ENCODE measurements around the gene OBSL1.
A peak's percentile ranks its signal among the peaks of the same experiment; 100 is the strongest.

Gene OBSL1

GRCh38 chr2:219553168-219553417 is 18.2 kb downstream of the OBSL1 start:
- in situ Hi-C loops (cut with MboI; ENCODE audit: low pct_unique_long_range_greater_than_20kb, low sequenced_read_pairs, unreplicated experiment): no loop called here

GRCh38 chr2:219552382-219553167 is 18.8 kb downstream of the OBSL1 start:
- in situ Hi-C loops (cut with MboI; ENCODE audit: low pct_unique_long_range_greater_than_20kb, low sequenced_read_pairs, unreplicated experiment): no loop called here

More at GRCh38 chr2:219553168-219553417, 18.2 kb downstream of the OBSL1 start:
- DNase-seq (ENCODE audit: low spot score): no peak
- TF ChIP-seq CTCF (IDR thresholded peaks at IDR 0.05; ENCODE audit: extremely low read depth, insufficient read depth, missing control alignments): no peak

GRCh38 chr2:219551441-219552381 is 19.6 kb downstream of the OBSL1 start:
- no peak for TF ChIP-seq CTCF (IDR thresholded peaks at IDR 0.05; ENCODE audit: extremely low read depth, insufficient read depth, missing control alignments)
- in situ Hi-C loops (cut with MboI; ENCODE audit: low pct_unique_long_range_greater_than_20kb, low sequenced_read_pairs, unreplicated experiment): no loop called here
- no peak for DNase-seq (ENCODE audit: low spot score)

More at GRCh38 chr2:219552382-219553167, 18.8 kb downstream of the OBSL1 start:
- peak; percentile 97 for DNase-seq (ENCODE audit: low spot score)
- no peak for TF ChIP-seq CTCF (IDR thresholded peaks at IDR 0.05; ENCODE audit: extremely low read depth, insufficient read depth, missing control alignments)

- in situ Hi-C loops (cut with MboI; ENCODE audit: low pct_unique_long_range_greater_than_20kb, low sequenced_read_pairs, unreplicated experiment): no loop called here
- TF ChIP-seq CTCF (IDR thresholded peaks at IDR 0.05; ENCODE audit: extremely low read depth, insufficient read depth, missing control alignments): no peak
- DNase-seq (ENCODE audit: low spot score): no peak
These were observed 21.7 kb downstream of the OBSL1 start for GRCh38 chr2:219549619-219550018.

- DNase-seq (ENCODE audit: low spot score): no peak
- no peak for TF ChIP-seq CTCF (IDR thresholded peaks at IDR 0.05; ENCODE audit: extremely low read depth, insufficient read depth, missing control alignments)
- in situ Hi-C loops (cut with MboI; ENCODE audit: low pct_unique_long_range_greater_than_20kb, low sequenced_read_pairs, unreplicated experiment): no loop called here
These were observed 22.3 kb downstream of the OBSL1 start for GRCh38 chr2:219548990-219549389.

GRCh38 chr2:219547621-219548020 is 23.7 kb downstream of the OBSL1 start:
- DNase-seq (ENCODE audit: low spot score): no peak
- TF ChIP-seq CTCF (IDR thresholded peaks at IDR 0.05; ENCODE audit: extremely low read depth, insufficient read depth, missing control alignments): no peak
- in situ Hi-C loops (cut with MboI; ENCODE audit: low pct_unique_long_range_greater_than_20kb, low sequenced_read_pairs, unreplicated experiment): no loop called here
